ENCODE measurements around the gene PTGIR.

- TF ChIP-seq EZH2 (IDR thresholded peaks at IDR 0.05; ENCODE audit: insufficient read depth, poor library complexity, severe bottlenecking) = no peak
- TF ChIP-seq EZH2phosphoT487 (IDR thresholded peaks at IDR 0.05; ENCODE audit: insufficient read depth, low read depth) = no peak
Observed at GRCh38 chr19:46585539-46585938, 39.4 kb downstream of the PTGIR start.
